Endothelial cell of umbilical vein (primary cell): Measurements from ENCODE around the gene CASP7. TPM values are rescaled to one million over a fixed set of nuclear protein-coding genes. Genes with fewer than 3 reads are reported as not detected.

ENCODE experiments used
- BruUV-seq: library from RNA; stranded (reverse); fragments of 400-500 nt; replicated peaks from 2 replicates; lab custom pipeline; 2021; lab: Mats Ljungman, UMichigan
- CTCF ChIA-PET: fragments of 300-600, 350-600 bp; sonication (Branson Sonifier 250); formaldehyde crosslinking; loops from one replicate; lab custom pipeline; 2021; ENCODE audit warnings: antibody characterized with exemption, inconsistent platforms; lab: Charles Lee
- POLR2A ChIA-PET: fragments of 300-600, 350-600 bp; sonication (Branson Sonifier 250); formaldehyde crosslinking; loops from one replicate; lab custom pipeline; 2021; ENCODE audit warnings: antibody characterized with exemption, inconsistent platforms; lab: Charles Lee
- DNase-seq: peaks from one replicate; pipeline ENCODE4 v3.0.0-alpha.2; 2011; ENCODE audit warnings: low read depth, low spot score
- FAIRE-seq: peaks from 2 replicates; lab custom pipeline; 2011; peaks lifted over from hg19 to GRCh38; lab: Jason Lieb, UNC
- H2AFZ ChIP-seq: 2 replicates; pipeline ENCODE4 v1.6.0; 2012; ENCODE audit warnings: low read depth, low read length, control low read depth, inconsistent platforms
- H3K27ac ChIP-seq: 2 replicates; pipeline ENCODE4 v1.5.1; 2011; ENCODE audit warnings: low read depth, mild to moderate bottlenecking, control low read depth, low read length, moderate library complexity; ENCODE audit not compliant: insufficient read depth
- H3K27me3 ChIP-seq, 2 experiments: 2 replicates each; pipeline versions ENCODE4 v1.6.0 to v1.6.1; 2011; ENCODE audit warnings: low read length in 2 of 2, mixed read lengths in 1 of 2; ENCODE audit not compliant: control insufficient read depth in 2 of 2, insufficient read depth in 2 of 2
- H3K36me3 ChIP-seq, 2 experiments: 2 replicates in 1 of 2; 3 replicates in 1 of 2; pipeline ENCODE4 v1.5.1; 2011; ENCODE audit warnings: low read length in 2 of 2, mild to moderate bottlenecking in 1 of 2, moderate library complexity in 1 of 2; ENCODE audit not compliant: control insufficient read depth in 2 of 2, insufficient read depth in 2 of 2; ENCODE audit errors: extremely low read depth in 1 of 2
- H3K4me1 ChIP-seq: 3 replicates; pipeline ENCODE4 v1.5.1; 2011; ENCODE audit warnings: mild to moderate bottlenecking, low read length; ENCODE audit not compliant: control insufficient read depth, insufficient read depth; ENCODE audit errors: extremely low read depth
- H3K4me2 ChIP-seq: 2 replicates; pipeline ENCODE4 v1.6.1; 2011; ENCODE audit warnings: low read length, control low read depth, mixed read lengths; ENCODE audit not compliant: insufficient read depth
- H3K4me3 ChIP-seq, 3 experiments: fragments of 200-600 bp in 1 of 3; sonication (generic), shearing (Covaris generic) in 1 of 3; replicated peaks in 1 of 3; 2 replicates each; pipeline ENCODE4 v1.5.1; 2011 to 2016; ENCODE audit warnings: control low read depth in 3 of 3, low read length in 3 of 3, mild to moderate bottlenecking in 2 of 3, inconsistent platforms in 1 of 3, low read depth in 1 of 3, moderate library complexity in 1 of 3; ENCODE audit not compliant: insufficient read depth in 1 of 3
- H3K79me2 ChIP-seq: 2 replicates; pipeline ENCODE4 v1.6.0; 2012; ENCODE audit warnings: low read length, inconsistent platforms; ENCODE audit not compliant: control insufficient read depth, insufficient read depth
- H3K9ac ChIP-seq: replicated peaks from 2 replicates; pipeline ENCODE3; 2011; ENCODE audit warnings: low read length, control low read depth; ENCODE audit not compliant: insufficient read depth; ENCODE audit errors: extremely low read depth
- H3K9me1 ChIP-seq: replicated peaks from 3 replicates; pipeline ENCODE4 v1.6.0; 2011; ENCODE audit warnings: mild to moderate bottlenecking, low read length; ENCODE audit not compliant: control insufficient read depth, insufficient read depth; ENCODE audit errors: extremely low read depth
- H3K9me3 ChIP-seq: replicated peaks from 2 replicates; pipeline ENCODE4 v1.5.1; 2012; ENCODE audit warnings: low read length, inconsistent platforms; ENCODE audit not compliant: control insufficient read depth, insufficient read depth
- H4K20me1 ChIP-seq: replicated peaks from 2 replicates; pipeline ENCODE3; 2011; ENCODE audit warnings: mild to moderate bottlenecking, low read length; ENCODE audit not compliant: control insufficient read depth, insufficient read depth; ENCODE audit errors: extremely low read depth
- CTCF ChIP-seq, 2 donors: IDR thresholded peaks; 1 replicate in 1 of 2; 2 replicates in 1 of 2; pipeline ENCODE4 v1.5.1; 2011; ENCODE audit warnings: low read length in 2 of 2, mild to moderate bottlenecking in 2 of 2, moderate library complexity in 2 of 2, control low read depth in 1 of 2, inconsistent platforms in 1 of 2, low read depth in 1 of 2; ENCODE audit not compliant: insufficient read depth in 1 of 2; ENCODE audit errors: extremely low read depth in 1 of 2
- EZH2 ChIP-seq: IDR thresholded peaks from 2 replicates; pipeline ENCODE4 v1.6.1; 2012; ENCODE audit warnings: borderline replicate concordance, low read depth, mild to moderate bottlenecking, moderate library complexity, low read length, inconsistent platforms; ENCODE audit not compliant: severe bottlenecking
- FOS ChIP-seq: IDR thresholded peaks from 2 replicates; pipeline ENCODE4 v1.6.1; 2011; ENCODE audit warnings: mild to moderate bottlenecking, low read length, moderate library complexity, borderline replicate concordance; ENCODE audit not compliant: insufficient read depth
- GATA2 ChIP-seq: IDR thresholded peaks from 2 replicates; pipeline ENCODE4 v1.7.0; 2011; ENCODE audit warnings: low read depth, mild to moderate bottlenecking, moderate library complexity, mixed read lengths, low read length; ENCODE audit not compliant: insufficient read length, insufficient read depth
- JUN ChIP-seq: IDR thresholded peaks from 2 replicates; pipeline ENCODE4 v1.6.1; 2011; ENCODE audit warnings: borderline replicate concordance, low read depth; ENCODE audit not compliant: insufficient read length, insufficient read depth
- MAX ChIP-seq: IDR thresholded peaks from 2 replicates; pipeline ENCODE4 v1.6.1; 2011; ENCODE audit not compliant: insufficient read depth, insufficient read length
- MYC ChIP-seq: IDR thresholded peaks from one replicate; pipeline ENCODE4 v1.6.1; 2011; ENCODE audit warnings: mild to moderate bottlenecking, low read depth, low read length
- POLR2A ChIP-seq: IDR thresholded peaks from 2 replicates; pipeline ENCODE4 v1.6.1; 2012; ENCODE audit warnings: low read depth, mild to moderate bottlenecking, control low read depth, low read length
- POLR2AphosphoS5 ChIP-seq: IDR thresholded peaks from 2 replicates; pipeline ENCODE4 v1.6.1; 2012; ENCODE audit warnings: low read depth, mild to moderate bottlenecking, control low read depth, low read length, moderate library complexity; ENCODE audit not compliant: insufficient read depth
- dilution Hi-C: fragments of 300-500 bp; cut with MboI; formaldehyde crosslinking; loops from one replicate; pipeline ENCODE4 v1.15.0; 2019; ENCODE audit warnings: low sequenced_read_pairs; ENCODE audit not compliant: extremely low pct_ligation_motif_present
- intact Hi-C: fragments of 100-400 bp; cut with micrococcal nuclease; formaldehyde crosslinking; loops from one replicate; pipeline ENCODE4 v1.10.0; 2022
- polyA plus RNA-seq, 4 experiments: library from polyadenylated mRNA; depleted of rRNA in 3 of 4; stranded (reverse) in 3 of 4; unstranded in 1 of 4; fragments of >200 nt; gene quantifications; 2 replicates each; pipeline versions ENCODE4 v1.2.1 to v1.2.3, GENCODE V29; 2011 to 2012; ENCODE audit warnings: missing spikeins in 1 of 4
- total RNA-seq: library from RNA; stranded (reverse); gene quantifications from 2 replicates; pipeline ENCODE4 v1.2.3, GENCODE V29; 2021

Gene CASP7
- total and polyA plus RNA-seq, 2 donors (not counting 3 experiments of a cell fraction or from before 2014, with no cell fraction given), result 14.6 to 54.3 TPM

GRCh38 chr10:113661332-113661731, 18.4 kb upstream of the CASP7 start:
- Histone ChIP-seq H3K4me1 (no peaks in the 10 kb centered on the region), H3K79me2 (no peaks in the 10 kb centered on the region), H3K9me3 (no peaks in the 10 kb centered on the region), H2AFZ (no peak overlapping the region), H3K4me3 (no peak overlapping the region), H3K9me1 (no peaks in the 10 kb centered on the region), H3K4me2 (no peak overlapping the region), H3K9ac (no peak overlapping the region), H4K20me1 (no peaks in the 10 kb centered on the region), H3K27ac (no peak overlapping the region), H3K36me3 (no peaks in the 10 kb centered on the region), H3K27me3 (no peaks in the 10 kb centered on the region)
- DNase-seq, result no peak
- POLR2A ChIA-PET, result no interaction called here
- CTCF ChIA-PET, result no interaction called here
- intact Hi-C loops, result no loop called here
- no peak for FAIRE-seq
- dilution Hi-C loops, result no loop called here
- no TSS peak for BruUV-seq
- TF ChIP-seq JUN (no peak), POLR2AphosphoS5 (no peak), CTCF (IDR thresholded peaks at IDR 0.05; ENCODE audit: extremely low read depth in 1 of 2, insufficient read depth in 1 of 2, low read depth in 1 of 2, low read length in 2 of 2) (no peak), POLR2A (no peak), MYC (no peak), GATA2 (no peak)

GRCh38 chr10:113663142-113663541, 16.6 kb upstream of the CASP7 start:
- CTCF ChIA-PET, result no interaction called here

More at GRCh38 chr10:113663142-113663541, 16.6 kb upstream of the CASP7 start:
- DNase-seq, result no peak
- H3K4me3 ChIP-seq, result no peak overlapping the region
- no peak overlapping the region for H3K4me2 ChIP-seq
- no peaks in the 10 kb centered on the region for H3K9me3 ChIP-seq
- no peak overlapping the region for H3K9ac ChIP-seq
- no peaks in the 10 kb centered on the region for H3K9me1 ChIP-seq
- H3K79me2 ChIP-seq, result no peaks in the 10 kb centered on the region
- no peaks in the 10 kb centered on the region for H3K4me1 ChIP-seq
- POLR2A ChIA-PET, result no interaction called here
- no peaks in the 10 kb centered on the region for H3K36me3 ChIP-seq
- intact Hi-C loops, result no loop called here
- no peaks in the 10 kb centered on the region for H4K20me1 ChIP-seq
- TF ChIP-seq GATA2, result no peak
- no peak for TF ChIP-seq FOS
- TF ChIP-seq JUN, result no peak
- TF ChIP-seq POLR2AphosphoS5, result no peak
- TF ChIP-seq MYC, result no peak
- no peak for TF ChIP-seq MAX
- no peak for TF ChIP-seq EZH2
- no peak for TF ChIP-seq CTCF (IDR thresholded peaks at IDR 0.05; ENCODE audit: extremely low read depth in 1 of 2, insufficient read depth in 1 of 2, low read depth in 1 of 2, low read length in 2 of 2)
- no peak for TF ChIP-seq POLR2A
- no peak for FAIRE-seq
- BruUV-seq, result no TSS peak
- H2AFZ ChIP-seq, result no peak overlapping the region
- no peak overlapping the region for H3K27ac ChIP-seq
- no peaks in the 10 kb centered on the region for H3K27me3 ChIP-seq
- dilution Hi-C loops, result no loop called here
